GM12872 (cell line): Measurements from ENCODE around the gene BHLHE41.

Source experiments
- CTCF ChIP-seq: IDR thresholded peaks from 3 replicates; pipeline ENCODE4 v1.5.1; 2011; ENCODE audit warnings: low read depth, mild to moderate bottlenecking, low read length, moderate library complexity; ENCODE audit not compliant: insufficient read depth

The BHLHE41 gene

GRCh38 chr12:26149968-26150500 lies 25.2 kb upstream of the BHLHE41 start:
- no peak for TF ChIP-seq CTCF

- TF ChIP-seq CTCF: no peak
These were observed 23.5 kb upstream of the BHLHE41 start for GRCh38 chr12:26148291-26148690.

- no peak for TF ChIP-seq CTCF
These were observed 18.5 kb upstream of the BHLHE41 start for GRCh38 chr12:26143291-26143690.

GRCh38 chr12:26138860-26139259 lies 14.0 kb upstream of the BHLHE41 start:
- no peak for TF ChIP-seq CTCF

GRCh38 chr12:26136688-26137087 lies 11.9 kb upstream of the BHLHE41 start:
- TF ChIP-seq CTCF: no peak

GRCh38 chr12:26135571-26135970 lies 10.7 kb upstream of the BHLHE41 start:
- no peak for TF ChIP-seq CTCF

- no peak for TF ChIP-seq CTCF
These were observed 10.2 kb upstream of the BHLHE41 start for GRCh38 chr12:26135010-26135420.

- no peak for TF ChIP-seq CTCF
These were observed 9.7 kb upstream of the BHLHE41 start for GRCh38 chr12:26134540-26134939.
